GM12878 (cell line): ENCODE measurements around the gene CRX. TPM values are rescaled to one million over a fixed set of nuclear protein-coding genes. Genes with fewer than 3 reads are reported as not detected.

Experiments used
- ATAC-seq: fragments of 200-7000 bp; cut with Tn5 transposase; 3 replicates; pipeline ENCODE4 v1.9.1; 2020; ENCODE audit warnings: mild to moderate bottlenecking, moderate library complexity
- BruUV-seq: library from RNA; stranded (reverse); fragments of 400-500 nt; replicated peaks from 2 replicates; lab custom pipeline; 2021; lab: Mats Ljungman, UMichigan
- CTCF ChIA-PET: fragments of 300-600 bp; sonication (Branson Sonifier 250); formaldehyde crosslinking; extraction: SDS; loops from one replicate; lab custom pipeline; 2021; ENCODE audit warnings: inconsistent platforms; lab: Yijun Ruan, JAX
- POLR2A ChIA-PET: fragments of 350-600 bp; formaldehyde crosslinking; extraction: SDS; loops from one replicate; lab custom pipeline; 2021; ENCODE audit warnings: inconsistent platforms; lab: Charles Lee
- RAD21 ChIA-PET: fragments of 300-600 bp; sonication (Branson Sonifier 250); formaldehyde crosslinking; loops from one replicate; lab custom pipeline; 2023; ENCODE audit warnings: antibody characterized with exemption; ENCODE audit not compliant: unreplicated experiment; lab: Charles Lee
- SMC1A ChIA-PET: fragments of 300-600 bp; sonication (Branson Sonifier 250); formaldehyde crosslinking; loops from one replicate; lab custom pipeline; 2023; ENCODE audit not compliant: unreplicated experiment, uncharacterized antibody; lab: Charles Lee
- DNase-seq: peaks from one replicate; pipeline ENCODE4 v3.0.0-alpha.2; 2011; ENCODE audit warnings: low read depth, low spot score
- FAIRE-seq: peaks from 3 replicates; lab custom pipeline; 2011; peaks lifted over from hg19 to GRCh38; lab: Jason Lieb, UNC
- H2AFZ ChIP-seq: 2 replicates; pipeline ENCODE4 v1.6.0; 2011; ENCODE audit warnings: low read depth, low read length, control low read depth; ENCODE audit not compliant: control insufficient read depth
- H3K27ac ChIP-seq: 2 replicates; pipeline ENCODE4 v1.5.1; 2011; ENCODE audit warnings: control low read depth; ENCODE audit not compliant: control insufficient read depth, insufficient read depth
- H3K27me3 ChIP-seq, 2 experiments: replicated peaks in 1 of 2; 2 replicates each; pipeline versions ENCODE4 v1.6.0 to v1.6.1; 2011; ENCODE audit warnings: low read length in 1 of 2; ENCODE audit not compliant: control insufficient read depth in 2 of 2, insufficient read depth in 2 of 2
- H3K36me3 ChIP-seq, 2 experiments: 2 replicates each; pipeline ENCODE4 v1.5.1; 2011; ENCODE audit warnings: low read length in 1 of 2; ENCODE audit not compliant: control insufficient read depth in 2 of 2, insufficient read depth in 2 of 2
- H3K4me1 ChIP-seq: 2 replicates; pipeline ENCODE4 v1.6.1; 2011; ENCODE audit warnings: mild to moderate bottlenecking, low read length, moderate library complexity, mixed read lengths; ENCODE audit not compliant: control insufficient read depth, insufficient read depth
- H3K4me2 ChIP-seq: 2 replicates; pipeline ENCODE4 v1.6.0; 2011; ENCODE audit warnings: control low read depth; ENCODE audit not compliant: control insufficient read depth, insufficient read depth
- H3K4me3 ChIP-seq: fragments of 200-600 bp; sonication (generic); 2 replicates; pipeline ENCODE4 v1.5.1; 2016
- H3K79me2 ChIP-seq: 2 replicates; pipeline ENCODE4 v1.6.0; 2011; ENCODE audit warnings: low read length; ENCODE audit not compliant: control insufficient read depth, insufficient read depth
- H3K9ac ChIP-seq: 2 replicates; pipeline ENCODE4 v1.8.0; 2011; ENCODE audit warnings: low read length, control low read depth, mixed read lengths; ENCODE audit not compliant: control insufficient read depth, insufficient read depth
- H3K9me3 ChIP-seq: replicated peaks from 3 replicates; pipeline ENCODE4 v1.5.1; 2011; ENCODE audit warnings: mild to moderate bottlenecking, low read length; ENCODE audit not compliant: control insufficient read depth, insufficient read depth
- H4K20me1 ChIP-seq: 2 replicates; pipeline ENCODE4 v1.6.0; 2011; ENCODE audit not compliant: control insufficient read depth, insufficient read depth
- BRCA1 ChIP-seq: IDR thresholded peaks from 2 replicates; pipeline ENCODE4 v1.6.1; 2011; ENCODE audit warnings: low read depth, low read length, improper control_type of control experiment
- CBFB ChIP-seq: IDR thresholded peaks from 2 replicates; pipeline ENCODE4 v1.6.1; 2016; ENCODE audit warnings: antibody characterized with exemption, low read depth
- CREB1 ChIP-seq: IDR thresholded peaks from 2 replicates; pipeline ENCODE4 v1.6.1; 2012; ENCODE audit warnings: low read depth, mild to moderate bottlenecking, inconsistent platforms
- HDAC6 ChIP-seq: fragments of 200-600 bp; sonication (generic); IDR thresholded peaks from one replicate; pipeline ENCODE4 v1.8.0; 2017; ENCODE audit warnings: antibody characterized with exemption; ENCODE audit not compliant: unreplicated experiment
- JUNB ChIP-seq: IDR thresholded peaks from 2 replicates; pipeline ENCODE4 v1.6.1; 2016; ENCODE audit warnings: antibody characterized with exemption, mild to moderate bottlenecking
- JUND ChIP-seq: IDR thresholded peaks from 2 replicates; pipeline ENCODE4 v1.6.1; 2012; ENCODE audit warnings: low read depth, mild to moderate bottlenecking, low read length, improper control_type of control experiment, moderate library complexity
- KLF5 ChIP-seq: fragments of 450-650 bp; IDR thresholded peaks from 2 replicates; pipeline ENCODE4 v1.6.1; 2014; ENCODE audit warnings: mild to moderate bottlenecking; ENCODE audit not compliant: partially characterized antibody
- MEF2B ChIP-seq: fragments of 450-650 bp; IDR thresholded peaks from 2 replicates; pipeline ENCODE4 v1.6.1; 2018; ENCODE audit warnings: mild to moderate bottlenecking, moderate library complexity; ENCODE audit not compliant: partially characterized antibody, poor library complexity, severe bottlenecking
- MYB ChIP-seq: fragments of 150-350 bp; IDR thresholded peaks from 2 replicates; pipeline ENCODE4 v1.6.1; 2014; ENCODE audit warnings: mild to moderate bottlenecking, low read depth, low read length, borderline replicate concordance
- NRF1 ChIP-seq: conservative IDR thresholded peaks from 2 replicates; pipeline ENCODE4 v1.6.1; 2011; ENCODE audit warnings: mild to moderate bottlenecking, low read depth, low read length, improper control_type of control experiment
- POLR2AphosphoS5 ChIP-seq: IDR thresholded peaks from 2 replicates; pipeline ENCODE4 v1.6.1; 2011; ENCODE audit warnings: mild to moderate bottlenecking, low read length, inconsistent platforms
- SMAD5 ChIP-seq: IDR thresholded peaks from 2 replicates; pipeline ENCODE4 v1.6.1; 2016; ENCODE audit warnings: antibody characterized with exemption, low read depth
- WRNIP1 ChIP-seq: IDR thresholded peaks from 2 replicates; pipeline ENCODE4 v1.6.1; 2011; ENCODE audit warnings: low read depth, low read length, improper control_type of control experiment, borderline replicate concordance
- ZZZ3 ChIP-seq: IDR thresholded peaks from 2 replicates; pipeline ENCODE4 v1.6.1; 2011; ENCODE audit warnings: low read depth; ENCODE audit not compliant: control insufficient read depth, insufficient read length
- WGBS: methylation state at CpG from one replicate; pipeline ENCODE4 v1.1.6; 2016; ENCODE audit warnings: low lambda C conversion rate; ENCODE audit not compliant: insufficient replicate concordance, insufficient coverage; ENCODE audit errors: missing lambda C conversion rate; 5-methylcytosine and 5-hydroxymethylcytosine counted together
- in situ Hi-C: fragments of 300-500 bp; cut with MboI; formaldehyde crosslinking; loops from 9 replicates; pipeline ENCODE4 v1.14.3; 2018; ENCODE audit warnings: mixed read lengths
- intact Hi-C: fragments of 100-400 bp; cut with micrococcal nuclease; formaldehyde crosslinking; loops from one replicate; pipeline ENCODE4 v1.14.2; 2022; ENCODE audit not compliant: unreplicated experiment
- polyA plus RNA-seq, 11 experiments: library from polyadenylated mRNA; depleted of rRNA in 4 of 11; unstranded in 6 of 11; stranded (reverse) in 5 of 11; fragments of >200 nt; fragmentation: Nextera tagmentation in 4 of 11; fragmentation: Illumina TruSeq in 1 of 11; extraction: Ambion mirVana in 4 of 11; extraction: Trizol in 1 of 11; gene quantifications; 1 replicate in 1 of 11; 2 replicates in 10 of 11; pipeline versions ENCODE4 v1.2.1 to v1.2.3, GENCODE V29; 2011 to 2016; ENCODE audit warnings: inconsistent platforms in 2 of 11, missing spikeins in 2 of 11, low read depth in 1 of 11
- total RNA-seq, 4 experiments: library from RNA; depleted of rRNA in 3 of 4; stranded (reverse); fragments of >200 nt in 3 of 4; fragmentation: Illumina TruSeq in 1 of 4; extraction: Trizol in 1 of 4; gene quantifications; 2 replicates each; pipeline versions ENCODE4 v1.2.1 to v1.2.3, GENCODE V29; 2013 to 2021

CRX gene
- total and polyA plus RNA-seq, 10 of the 15 experiments (the other 5 are each of a cell fraction or from before 2014, with no cell fraction given), result not detected

DNA sequence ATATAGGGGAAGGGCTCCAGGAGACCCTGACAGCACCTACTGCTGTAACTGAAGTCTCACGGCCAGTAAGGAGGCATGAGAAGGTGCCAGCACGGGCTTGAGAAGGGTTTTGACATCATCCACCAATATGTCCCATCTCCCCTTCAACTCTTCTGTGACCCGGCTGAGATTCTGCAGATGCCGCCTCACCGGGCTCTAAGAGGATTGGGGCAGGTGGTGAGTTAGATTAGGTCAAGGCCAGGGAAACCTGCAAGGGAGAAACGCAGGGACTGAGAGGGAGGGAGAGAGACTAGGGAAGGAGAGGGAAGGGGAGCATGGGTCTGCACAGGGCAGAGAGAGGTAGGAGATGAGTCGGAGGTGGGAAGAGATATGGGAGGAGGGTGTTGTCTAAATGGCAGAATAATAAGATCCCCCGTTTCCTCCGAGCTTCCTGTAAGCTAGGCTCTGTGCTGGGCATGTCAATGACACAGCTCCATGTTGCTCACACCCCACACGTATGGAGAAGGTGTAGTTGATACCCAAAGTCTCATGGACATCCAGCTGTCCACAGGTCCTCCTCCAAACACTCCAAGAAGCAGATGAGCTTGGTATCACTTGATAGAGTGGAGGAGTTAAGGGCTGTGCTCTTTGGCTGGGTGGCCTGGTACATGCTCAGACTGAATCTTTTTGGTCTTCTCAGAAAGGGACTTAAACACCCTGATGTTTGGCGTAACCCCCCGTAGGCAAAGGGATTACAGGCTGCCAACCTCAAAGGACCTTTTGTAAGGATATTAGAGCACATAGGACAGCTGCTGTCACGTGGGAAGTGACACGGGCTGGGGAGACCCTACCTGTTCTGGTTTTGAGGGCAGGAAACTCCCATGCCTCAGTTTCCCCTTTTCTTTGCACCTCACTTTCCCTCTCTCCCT lies 23.5 kb upstream of the CRX start:
- Histone ChIP-seq H3K4me1 (no peaks in the 10 kb centered on the region), H3K36me3 (no peaks in the 10 kb centered on the region), H3K4me2 (no peak overlapping the region), H3K27ac (no peak overlapping the region), H3K27me3 (no peaks in the 10 kb centered on the region; a peak in 1 of 4 replicates), H3K79me2 (no peaks in the 10 kb centered on the region), H3K9me3 (no peaks in the 10 kb centered on the region), H3K4me3 (no peak overlapping the region), H4K20me1 (no peaks in the 10 kb centered on the region), H3K9ac (no peak overlapping the region), H2AFZ (no peak overlapping the region)
- ChIA-PET CTCF (interaction anchor here (0.8 kb wide), 1 partner anchor 8 kb away, joined by 3 read pairs; no protein-coding TSS in a partner anchor), SMC1A (no interaction called here), RAD21 (no interaction called here), POLR2A (no interaction called here)
- no TSS peak for BruUV-seq
- WGBS, result 34% methylated on average over 12 of the region's 14 CpGs
- TF ChIP-seq CBFB (no peak), WRNIP1 (no peak), NRF1 (no peak), KLF5 (no peak), JUND (no peak), MEF2B (no peak), BRCA1 (no peak)
- in situ Hi-C loops (no loop called here), intact Hi-C loops (no loop called here)
- no peak for ATAC-seq
- no peak for DNase-seq
- FAIRE-seq, result no peak

DNA sequence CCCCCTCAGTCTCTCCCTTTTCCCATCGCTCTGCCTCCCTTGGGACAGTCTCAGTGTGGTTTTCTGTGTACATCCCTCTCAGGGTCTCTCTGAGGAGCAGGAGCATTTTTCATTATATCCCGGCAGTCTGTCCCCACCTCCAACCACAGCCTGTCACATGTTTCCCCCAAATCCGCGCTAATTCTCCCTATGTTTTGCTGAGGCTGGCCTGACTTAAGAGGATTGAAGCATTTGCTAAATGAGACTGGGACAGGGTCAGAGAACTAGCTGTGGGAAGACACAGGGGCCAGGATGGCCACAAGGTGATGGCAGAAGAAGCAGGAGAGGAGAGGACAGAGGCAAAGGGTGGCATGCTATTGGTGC lies 22.9 kb upstream of the CRX start:
- BruUV-seq, result no TSS peak
- no peak for TF ChIP-seq JUNB
- no peak for TF ChIP-seq POLR2AphosphoS5
- TF ChIP-seq CREB1, result no peak
- TF ChIP-seq ZZZ3, result no peak
- no peak for TF ChIP-seq HDAC6
- no peak for TF ChIP-seq MYB
- no peak for TF ChIP-seq SMAD5
- TF ChIP-seq, all 136 proteins: peak for 0
- ATAC-seq, result no peak
- ChIA-PET POLR2A (no interaction called here), SMC1A (no interaction called here), CTCF (no interaction called here), RAD21 (no interaction called here)
- in situ Hi-C loops, result no loop called here
- H3K36me3 ChIP-seq, result no peaks in the 10 kb centered on the region
- no peak overlapping the region for H3K9ac ChIP-seq
- intact Hi-C loops, result no loop called here
- no peaks in the 10 kb centered on the region for H3K4me1 ChIP-seq
- no peaks in the 10 kb centered on the region; a peak in 1 of 4 replicates for H3K27me3 ChIP-seq
- H3K4me3 ChIP-seq, result no peak overlapping the region
- DNase-seq, result no peak
- 18% methylated on average over 4 of the region's 4 CpGs for WGBS
- no peak overlapping the region for H3K4me2 ChIP-seq
- H2AFZ ChIP-seq, result no peak overlapping the region
- H3K79me2 ChIP-seq, result no peaks in the 10 kb centered on the region
- H3K27ac ChIP-seq, result no peak overlapping the region
- no peaks in the 10 kb centered on the region for H4K20me1 ChIP-seq
- no peak for FAIRE-seq
- no peaks in the 10 kb centered on the region for H3K9me3 ChIP-seq
